ENCODE data around the gene KLHL3.

KLHL3 gene

GRCh38 chr5:137635521-137635921 is 100.4 kb downstream of the KLHL3 start:
- no peak for TF ChIP-seq CTCF (IDR thresholded peaks at IDR 0.05)

- TF ChIP-seq CTCF (IDR thresholded peaks at IDR 0.05), result no peak
Measured at GRCh38 chr5:137633896-137634295, 102.0 kb downstream of the KLHL3 start.

GRCh38 chr5:137632716-137633115 is 103.2 kb downstream of the KLHL3 start:
- no peak for TF ChIP-seq CTCF (IDR thresholded peaks at IDR 0.05)

GRCh38 chr5:137631453-137631852 is 104.4 kb downstream of the KLHL3 start:
- TF ChIP-seq CTCF (IDR thresholded peaks at IDR 0.05), result no peak

GRCh38 chr5:137630972-137631370 is 104.9 kb downstream of the KLHL3 start:
- TF ChIP-seq CTCF (IDR thresholded peaks at IDR 0.05), result no peak

GRCh38 chr5:137630216-137630971 is 105.5 kb downstream of the KLHL3 start:
- TF ChIP-seq CTCF (IDR thresholded peaks at IDR 0.05), result no peak

- TF ChIP-seq CTCF (IDR thresholded peaks at IDR 0.05), result peak; percentile 89
Measured at GRCh38 chr5:137629646-137630045, 106.2 kb downstream of the KLHL3 start.

GRCh38 chr5:137627706-137628105 is 108.2 kb downstream of the KLHL3 start:
- TF ChIP-seq CTCF (IDR thresholded peaks at IDR 0.05), result no peak
